Ovary (tissue), 9 donors: Measurements from ENCODE around the gene WDR49. TPM values are rescaled to one million over a fixed set of nuclear protein-coding genes. Genes with fewer than 3 reads are reported as not detected.

Experiments
- DNase-seq, 5 donors: peaks; one replicate each; pipeline ENCODE4 v3.0.0-alpha.2; 2019 to 2020
- H3K27ac ChIP-seq, 2 donors: fragments of 200-600 bp; one replicate each; pipeline versions ENCODE4 v1.5.1 to v1.8.0; 2019 to 2022
- H3K27me3 ChIP-seq: fragments of 200-600 bp; one replicate; pipeline ENCODE4 v1.8.0; 2022
- H3K36me3 ChIP-seq: fragments of 200-600 bp; sonication (generic); one replicate; pipeline ENCODE4 v1.5.1; 2019
- H3K4me1 ChIP-seq: one replicate; pipeline ENCODE4 v1.8.1; 2013; ENCODE audit warnings: mild to moderate bottlenecking, moderate library complexity; ENCODE audit not compliant: insufficient read depth
- H3K4me3 ChIP-seq: fragments of 200-600 bp; sonication (generic); one replicate; pipeline ENCODE4 v1.5.1; 2017
- H3K9me3 ChIP-seq, 2 donors: fragments of 200-600 bp in 1 of 2; sonication (generic) in 1 of 2; one replicate each; pipeline versions ENCODE4 v1.5.1 to v1.8.1; 2013 to 2019; ENCODE audit warnings: mild to moderate bottlenecking in 1 of 2, moderate library complexity in 1 of 2
- EP300 ChIP-seq: sonication (generic); formaldehyde crosslinking; IDR thresholded peaks from one replicate; pipeline ENCODE4 v1.6.1; 2017; ENCODE audit warnings: antibody characterized with exemption
- POLR2A ChIP-seq: fragments of 450-650 bp; IDR thresholded peaks from one replicate; pipeline ENCODE4 v1.6.1; 2017; ENCODE audit warnings: antibody characterized with exemption, mild to moderate bottlenecking, moderate library complexity
- WGBS, 3 donors: extraction: QIAGEN DNeasy Blood & Tissue Kit in 1 of 3; methylation state at CpG; one replicate each; pipeline versions ENCODE4 v1.1.5 to v1.1.7; 2013 to 2017; 5-methylcytosine and 5-hydroxymethylcytosine counted together
- intact Hi-C, 4 donors: fragments of 100-400 bp; cut with DNase I; formaldehyde crosslinking; loops; one replicate each; pipeline versions ENCODE4 v1.11.0 to v1.15.1; 2022 to 2023
- polyA plus RNA-seq, 2 donors: library from polyadenylated mRNA; stranded (reverse); fragments of 200-250 nt in 1 of 2; fragments of 350-450 nt in 1 of 2; fragmentation: Illumina TruSeq in 1 of 2; extraction: RNeasy Lipid Tissue Mini Kit (QIAGEN cat#74804) in 1 of 2; gene quantifications; one replicate each; pipeline ENCODE4 v1.2.3, GENCODE V29; 2013 to 2014
- small RNA-seq: library from RNA; depleted of rRNA; stranded (forward); fragments of <200 nt; gene quantifications from one replicate; pipeline ENCODE3, GENCODE V24; 2016
- total RNA-seq, 7 donors: library from RNA; depleted of rRNA in 2 of 7; stranded (reverse); fragments of >200 nt in 2 of 7; fragmentation: NEBNext Ultra II Directional in 3 of 7; extraction: Animal tissue kit (Norgen Biotek cat#: 25700) in 3 of 7; gene quantifications; one replicate each; pipeline versions ENCODE4 v1.1.0 to v1.2.4, GENCODE V29; 2016 to 2023
- TF ChIP-seq, protein P1 (sequence below), 3 donors: fragments of 450-650 bp in 2 of 3; fragments of 200-600 bp in 1 of 3; IDR thresholded peaks; one replicate each; pipeline versions ENCODE4 v1.5.1 to v1.8.0; 2016 to 2022; ENCODE audit warnings: antibody characterized with exemption in 3 of 3, mild to moderate bottlenecking in 1 of 3
- donor health status: DM: no; HTN: no; CAD: no; lungs with moderate emphysema.
- donor health status: DM: no; HTN: no; CAD: no.
- donor health status: Bipolar disorder and iron deficiency.
- donor health status: DM: yes; HTN: yes; CAD: no.
- donor health status: DM: no; HTN: no; CAD: no.
- donor health status: DM: yes; HTN: yes; CAD: no.

WDR49 gene
- total and polyA plus RNA-seq, 9 donors, result 0.12 to 20.6 (median 1.0) TPM

DNA sequence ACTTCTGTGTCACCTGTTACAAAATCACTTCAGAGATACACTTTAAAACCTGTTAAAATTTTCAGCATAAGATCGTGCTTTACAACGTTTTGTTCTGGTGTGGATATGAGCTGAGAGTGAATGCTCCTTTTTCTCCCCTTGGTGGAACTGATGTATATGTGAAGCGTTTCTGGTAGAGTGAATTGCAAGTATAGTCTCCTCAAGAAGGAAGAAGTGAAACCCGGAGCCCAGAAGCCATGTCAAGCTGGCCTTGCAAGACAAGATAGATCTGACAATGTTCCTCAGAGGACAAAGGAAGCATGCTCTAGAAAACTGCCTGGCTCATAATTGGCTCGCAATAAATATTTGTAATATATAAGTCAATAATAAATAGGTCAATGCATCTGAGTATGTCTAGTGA is 203.5 kb downstream of the WDR49 start:
- Histone ChIP-seq H3K36me3 (no peaks in the 10 kb centered on the region), H3K4me3 (no peak overlapping the region), H3K9me3 (no peaks in the 10 kb centered on the region), H3K27ac (no peak overlapping the region), H3K4me1 (no peaks in the 10 kb centered on the region), H3K27me3 (no peaks in the 10 kb centered on the region)
- TF ChIP-seq, protein P1, sequence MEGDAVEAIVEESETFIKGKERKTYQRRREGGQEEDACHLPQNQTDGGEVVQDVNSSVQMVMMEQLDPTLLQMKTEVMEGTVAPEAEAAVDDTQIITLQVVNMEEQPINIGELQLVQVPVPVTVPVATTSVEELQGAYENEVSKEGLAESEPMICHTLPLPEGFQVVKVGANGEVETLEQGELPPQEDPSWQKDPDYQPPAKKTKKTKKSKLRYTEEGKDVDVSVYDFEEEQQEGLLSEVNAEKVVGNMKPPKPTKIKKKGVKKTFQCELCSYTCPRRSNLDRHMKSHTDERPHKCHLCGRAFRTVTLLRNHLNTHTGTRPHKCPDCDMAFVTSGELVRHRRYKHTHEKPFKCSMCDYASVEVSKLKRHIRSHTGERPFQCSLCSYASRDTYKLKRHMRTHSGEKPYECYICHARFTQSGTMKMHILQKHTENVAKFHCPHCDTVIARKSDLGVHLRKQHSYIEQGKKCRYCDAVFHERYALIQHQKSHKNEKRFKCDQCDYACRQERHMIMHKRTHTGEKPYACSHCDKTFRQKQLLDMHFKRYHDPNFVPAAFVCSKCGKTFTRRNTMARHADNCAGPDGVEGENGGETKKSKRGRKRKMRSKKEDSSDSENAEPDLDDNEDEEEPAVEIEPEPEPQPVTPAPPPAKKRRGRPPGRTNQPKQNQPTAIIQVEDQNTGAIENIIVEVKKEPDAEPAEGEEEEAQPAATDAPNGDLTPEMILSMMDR (IDR thresholded peaks at IDR 0.05), result no peak
- TF ChIP-seq POLR2A, result no peak
- TF ChIP-seq EP300, result no peak
- 73 to 89% (median 79%) methylated on average over 5 of the region's 5 CpGs for WGBS, 3 donors
- intact Hi-C loops, result loop anchor here in 1 of 4 donors (2.0 kb wide), 1 partner anchor 219 kb away; no protein-coding TSS in a partner anchor
- no peak for DNase-seq

DNA sequence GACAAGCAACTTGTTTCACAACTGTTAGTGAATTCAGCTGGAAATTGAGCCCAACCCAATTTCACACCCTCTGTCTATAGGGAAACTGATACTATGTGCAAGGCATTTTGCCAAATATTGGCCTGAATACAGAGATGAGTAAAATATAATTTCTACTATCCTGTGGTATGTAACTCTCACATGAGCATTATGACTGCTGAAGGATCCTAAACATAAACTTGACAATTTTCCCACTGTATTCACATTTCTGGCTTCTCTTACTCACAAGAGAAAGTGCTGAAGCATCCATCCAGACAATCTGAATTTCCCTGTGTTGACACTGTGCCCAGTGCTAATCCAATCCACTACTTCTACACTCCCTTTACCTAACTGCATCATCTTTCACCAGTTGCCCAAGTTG is 208.3 kb downstream of the WDR49 start:
- DNase-seq, result no peak

DNA sequence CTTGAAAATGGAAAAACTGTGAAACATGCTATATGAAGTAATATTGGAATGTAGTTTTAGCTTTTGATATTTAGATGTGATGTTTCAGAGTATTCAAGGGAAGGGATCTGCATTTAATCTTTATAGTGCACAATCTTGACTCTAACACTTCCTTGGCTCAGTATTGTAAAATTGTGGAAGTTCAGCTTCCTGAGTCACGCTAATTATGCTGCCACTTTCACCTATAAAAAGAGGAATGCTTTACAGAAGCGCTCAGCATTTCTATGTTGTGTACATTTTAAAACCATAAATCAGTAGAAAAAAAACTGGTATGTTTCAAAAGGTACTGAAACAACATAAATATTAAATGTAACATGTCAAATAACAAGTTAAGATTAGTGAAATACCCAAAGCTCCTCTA is 212.5 kb downstream of the WDR49 start:
- Histone ChIP-seq H3K36me3 (no peaks in the 10 kb centered on the region), H3K27ac (no peak overlapping the region), H3K9me3 (no peaks in the 10 kb centered on the region), H3K4me1 (no peaks in the 10 kb centered on the region), H3K4me3 (no peak overlapping the region), H3K27me3 (no peaks in the 10 kb centered on the region)
- WGBS, 3 donors, result 49 to 63% (median 52%) methylated on average over 2 of the region's 2 CpGs
- intact Hi-C loops, result no loop called here
- TF ChIP-seq, protein P1 (IDR thresholded peaks at IDR 0.05), result no peak
- no peak for TF ChIP-seq POLR2A
- TF ChIP-seq EP300, result no peak
- no peak for DNase-seq

More for the DNA sequence above, 208.3 kb downstream of the WDR49 start:
- Histone ChIP-seq H3K4me3 (no peak overlapping the region), H3K36me3 (no peaks in the 10 kb centered on the region), H3K4me1 (no peaks in the 10 kb centered on the region), H3K27ac (no peak overlapping the region), H3K27me3 (no peaks in the 10 kb centered on the region), H3K9me3 (no peaks in the 10 kb centered on the region)
- intact Hi-C loops, result no loop called here
- TF ChIP-seq POLR2A (no peak), EP300 (no peak)
- TF ChIP-seq, protein P1 (IDR thresholded peaks at IDR 0.05), result no peak

DNA sequence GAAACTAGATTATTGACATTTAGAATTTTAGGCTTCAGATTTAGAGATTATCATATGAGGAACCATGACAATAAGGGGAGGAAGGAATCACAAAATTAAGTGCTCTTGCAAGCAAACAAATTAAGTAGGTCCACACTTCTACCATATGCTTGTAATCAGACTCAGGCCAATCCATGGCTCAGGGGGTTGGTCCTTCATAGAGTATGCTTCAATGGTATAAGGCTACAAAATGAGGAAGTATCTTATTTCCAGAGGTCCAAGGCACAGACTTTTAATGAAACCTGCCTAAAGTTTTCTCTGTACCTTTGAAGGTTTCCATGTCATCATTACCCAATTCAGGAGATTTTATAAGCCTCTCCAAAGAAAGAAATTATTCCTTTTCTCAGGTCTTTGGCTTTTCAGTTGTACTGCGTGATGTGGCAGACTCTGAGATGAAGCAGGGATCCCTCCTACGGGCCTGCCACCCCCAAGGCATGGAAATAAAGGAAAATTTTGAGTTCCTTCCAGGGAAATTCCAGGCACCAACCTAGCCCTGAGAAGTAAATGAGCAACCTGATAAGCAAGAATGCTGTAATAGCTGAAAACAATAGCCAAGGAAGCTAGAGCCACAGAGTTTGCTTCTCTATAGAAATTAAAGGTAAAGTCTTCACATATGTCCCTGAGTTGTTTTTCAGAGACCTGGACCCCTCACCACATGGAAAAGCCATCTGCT is 216.2 kb downstream of the WDR49 start:
- Histone ChIP-seq H3K9me3 (no peaks in the 10 kb centered on the region), H3K4me3 (no peak overlapping the region), H3K4me1 (no peaks in the 10 kb centered on the region), H3K36me3 (no peaks in the 10 kb centered on the region), H3K27me3 (no peaks in the 10 kb centered on the region), H3K27ac (no peak overlapping the region)
- intact Hi-C loops, result no loop called here
- TF ChIP-seq POLR2A, result no peak
- no peak for TF ChIP-seq EP300
- TF ChIP-seq, protein P1 (IDR thresholded peaks at IDR 0.05), result no peak
- WGBS, 3 donors, result 62 to 78% (median 70%) methylated on average over 2 of the region's 2 CpGs
- DNase-seq, result no peak

Small RNA genes lying within 50 kb of the gene (small RNA-seq; reads per million reads assigned to genes)
- gene HMGN1P8, result not detected

Other genes with a start within 250 kb of the WDR49 start
- 1 to 10 TPM in 1 of 7 donors, under 1 TPM in 3, not detected in 3; 0.20 to 8.8 (median 0.58) TPM for gene SERPINI2, start 179.9 kb downstream of the WDR49 start, total RNA-seq
- gene SERPINI2, start 179.9 kb downstream of the WDR49 start, polyA plus RNA-seq, result under 1 TPM in 1 of 2 donors, not detected in 1; 0.33 TPM
- 10 to 100 TPM; 27.0 to 51.7 (median 35.1) TPM for gene PDCD10, start 81.0 kb upstream of the WDR49 start, total RNA-seq
- 10 to 100 TPM; 34.3 to 38.3 TPM for gene PDCD10, start 81.0 kb upstream of the WDR49 start, polyA plus RNA-seq
- 1 to 10 TPM; 1.8 to 7.7 (median 3.4) TPM for gene SERPINI1, start 81.8 kb upstream of the WDR49 start, total RNA-seq
- gene SERPINI1, start 81.8 kb upstream of the WDR49 start, polyA plus RNA-seq, result 10 to 100 TPM in 1 of 2 donors, 1 to 10 TPM in 1; 6.9 to 11.6 TPM